OCI-LY3 (cell line): ENCODE measurements around the gene ENO3.
A peak's percentile ranks its signal among the peaks of the same experiment; 100 is the strongest.

Source experiments
- H2AFZ ChIP-seq: fragments of 200-600, 300-600 bp; shearing (Covaris generic); 2 replicates; pipeline ENCODE4 v1.6.0; 2014; ENCODE audit warnings: antibody characterized with exemption, low read depth, low read length
- H3K27ac ChIP-seq: fragments of 200-600, 300-600 bp; sonication (generic); 2 replicates; pipeline ENCODE4 v1.5.1; 2014; ENCODE audit warnings: mild to moderate bottlenecking, low read length, moderate library complexity, mixed read lengths
- H3K27me3 ChIP-seq: fragments of 200-600, 300-600 bp; sonication (generic); 2 replicates; pipeline ENCODE4 v1.6.1; 2014; ENCODE audit warnings: low read depth, low read length, mixed read lengths
- H3K36me3 ChIP-seq: fragments of 200-600, 300-600 bp; sonication (generic); replicated peaks from 2 replicates; pipeline ENCODE3; 2014; ENCODE audit warnings: low read depth, low read length, mixed read lengths
- H3K4me1 ChIP-seq: fragments of 300-600, 200-600 bp; sonication (generic); 2 replicates; pipeline ENCODE4 v1.6.1; 2014; ENCODE audit warnings: low read length, mixed read lengths
- H3K4me2 ChIP-seq: fragments of 200-600, 300-600 bp; sonication (generic); 2 replicates; pipeline ENCODE4 v1.6.1; 2014; ENCODE audit warnings: low read length, mixed read lengths
- H3K4me3 ChIP-seq: fragments of 300-600, 200-600 bp; sonication (generic); 2 replicates; pipeline ENCODE4 v1.5.1; 2014; ENCODE audit warnings: antibody characterized with exemption, mild to moderate bottlenecking, low read length, moderate library complexity
- H3K79me2 ChIP-seq: fragments of 300-600, 200-600 bp; shearing (Covaris generic); 2 replicates; pipeline ENCODE4 v1.6.1; 2014; ENCODE audit warnings: mild to moderate bottlenecking, low read length, mixed read lengths
- H3K9ac ChIP-seq: fragments of 300-600, 200-600 bp; shearing (Covaris generic); 2 replicates; pipeline ENCODE4 v1.6.0; 2014; ENCODE audit warnings: mild to moderate bottlenecking, low read length, moderate library complexity
- H3K9me3 ChIP-seq: fragments of 200-600, 300-600 bp; shearing (Covaris generic); 2 replicates; pipeline ENCODE4 v1.6.1; 2014; ENCODE audit warnings: low read length, mixed read lengths; ENCODE audit not compliant: insufficient read depth
- H4K20me1 ChIP-seq: fragments of 200-600, 300-600 bp; sonication (generic); 2 replicates; pipeline ENCODE4 v1.6.1; 2016; ENCODE audit warnings: low read length, mixed read lengths; ENCODE audit not compliant: insufficient read depth
- CTCF ChIP-seq: fragments of 200-600, 300-600 bp; sonication (generic); IDR thresholded peaks from 2 replicates; pipeline ENCODE4 v1.5.1; 2014; ENCODE audit warnings: antibody characterized with exemption, low read length, low read depth
- EZH2phosphoT487 ChIP-seq: fragments of 200-600 bp; shearing (Covaris generic); IDR thresholded peaks from 2 replicates; pipeline ENCODE4 v1.6.1; 2018; ENCODE audit warnings: antibody characterized with exemption, mixed run types, low read depth

The ENO3 gene

GRCh38 chr17:4940555-4941318 is 10.2 kb upstream of the ENO3 start:
- H3K79me2 ChIP-seq: peaks cover 71% of the 10 kb centered on the region
- peaks cover 19% of the 10 kb centered on the region for H4K20me1 ChIP-seq
- peak overlapping the region; percentile 96 for H3K4me2 ChIP-seq
- H3K4me1 ChIP-seq: peaks cover 35% of the 10 kb centered on the region
- peak overlapping the region; percentile 18; the same call in 1 of the 2 replicates for H2AFZ ChIP-seq
- no peaks in the 10 kb centered on the region for H3K27me3 ChIP-seq
- peak overlapping the region; percentile 98 for H3K4me3 ChIP-seq
- peak overlapping the region; percentile 90 for H3K27ac ChIP-seq
- H3K9ac ChIP-seq: peak overlapping the region; percentile 97
- TF ChIP-seq CTCF (no peak), EZH2phosphoT487 (no peak)
- H3K9me3 ChIP-seq: no peaks in the 10 kb centered on the region
- H3K36me3 ChIP-seq: peaks cover 43% of the 10 kb centered on the region

GRCh38 chr17:4941319-4941610 is 9.7 kb upstream of the ENO3 start:
- peaks cover 48% of the 10 kb centered on the region for H3K36me3 ChIP-seq
- peak overlapping the region; percentile 97 for H3K9ac ChIP-seq
- H3K9me3 ChIP-seq: no peaks in the 10 kb centered on the region
- no peaks in the 10 kb centered on the region for H3K27me3 ChIP-seq
- peaks cover 41% of the 10 kb centered on the region for H3K4me1 ChIP-seq
- peak overlapping the region; percentile 90 for H3K27ac ChIP-seq
- peak overlapping the region; percentile 96 for H3K4me2 ChIP-seq
- no peak for TF ChIP-seq CTCF
- no peak for TF ChIP-seq EZH2phosphoT487
- peak overlapping the region; percentile 98 for H3K4me3 ChIP-seq
- peaks cover 76% of the 10 kb centered on the region for H3K79me2 ChIP-seq
- H2AFZ ChIP-seq: no peak overlapping the region
- H4K20me1 ChIP-seq: peaks cover 23% of the 10 kb centered on the region

- H3K79me2 ChIP-seq: peaks cover 93% of the 10 kb centered on the region
- peaks cover 30% of the 10 kb centered on the region for H4K20me1 ChIP-seq
- H3K4me3 ChIP-seq: no peak overlapping the region
- H3K27me3 ChIP-seq: no peaks in the 10 kb centered on the region
- H3K9ac ChIP-seq: no peak overlapping the region
- peaks cover 41% of the 10 kb centered on the region for H3K4me1 ChIP-seq
- H3K9me3 ChIP-seq: no peaks in the 10 kb centered on the region
- no peak overlapping the region for H3K4me2 ChIP-seq
- H3K27ac ChIP-seq: 0 out of 2 replicates have a peak overlapping the region, but pooled peaks have one; percentile 100
- no peak for TF ChIP-seq CTCF
- TF ChIP-seq EZH2phosphoT487: no peak
- peaks cover 58% of the 10 kb centered on the region for H3K36me3 ChIP-seq
- H2AFZ ChIP-seq: no peak overlapping the region
Measured at GRCh38 chr17:4942760-4943508, 8.0 kb upstream of the ENO3 start.

- no peak for TF ChIP-seq EZH2phosphoT487
- TF ChIP-seq CTCF: no peak
- Histone ChIP-seq H3K36me3 (peaks cover 54% of the 10 kb centered on the region), H4K20me1 (peaks cover 30% of the 10 kb centered on the region), H2AFZ (no peak overlapping the region), H3K9me3 (no peaks in the 10 kb centered on the region), H3K4me1 (peaks cover 35% of the 10 kb centered on the region), H3K4me2 (peak overlapping the region; percentile 98), H3K4me3 (peak overlapping the region; percentile 99), H3K79me2 (peaks cover 87% of the 10 kb centered on the region), H3K9ac (peak overlapping the region; percentile 100), H3K27me3 (no peaks in the 10 kb centered on the region), H3K27ac (peak overlapping the region; percentile 100)
Measured at GRCh38 chr17:4944163-4944553, 6.8 kb upstream of the ENO3 start.
